ENCODE measurements around the gene ACCS.

- TF ChIP-seq YY1 (IDR thresholded peaks at IDR 0.05; ENCODE audit: insufficient read depth, insufficient read length) (no peak), ZNF274 (IDR thresholded peaks at IDR 0.05; ENCODE audit: low read depth, low read length) (no peak), SUZ12 (IDR thresholded peaks at IDR 0.05; ENCODE audit: extremely low read depth, insufficient read depth, insufficient read length) (no peak)
Observed at GRCh38 chr11:44113018-44113417, 46.9 kb downstream of the ACCS start.

Measured in NT2/D1 (cell line).